B cell (primary cell): ENCODE measurements around the gene GET4. TPM values are rescaled to one million over a fixed set of nuclear protein-coding genes. Genes with fewer than 3 reads are reported as not detected.

ENCODE experiments used
- ATAC-seq: fragments of 200-7000 bp; cut with Tn5 transposase; one replicate; pipeline ENCODE4 v1.10.0; 2021; ENCODE audit warnings: low read depth, mild to moderate bottlenecking, moderate number of reproducible peaks, moderate library complexity
- CTCF ChIA-PET: fragments of 350-600 bp; sonication (Branson Sonifier 250); formaldehyde crosslinking; loops from one replicate; lab custom pipeline; 2021; ENCODE audit warnings: antibody characterized with exemption, inconsistent platforms; lab: Charles Lee
- POLR2A ChIA-PET: fragments of 350-600 bp; sonication (Branson Sonifier 250); formaldehyde crosslinking; loops from one replicate; lab custom pipeline; 2021; ENCODE audit warnings: antibody characterized with exemption; lab: Charles Lee
- DNase-seq: peaks from one replicate; pipeline ENCODE4 v3.0.0; 2013
- H2AFZ ChIP-seq: 2 replicates; pipeline ENCODE4 v1.6.1; 2012; ENCODE audit warnings: mild to moderate bottlenecking, low read depth, low read length; ENCODE audit not compliant: insufficient read depth, poor library complexity, severe bottlenecking
- H3K27ac ChIP-seq, 2 donors: 1 replicate in 1 of 2; 2 replicates in 1 of 2; pipeline ENCODE4 v1.5.1; 2012 to 2013; ENCODE audit warnings: low read length in 2 of 2, mild to moderate bottlenecking in 2 of 2, moderate library complexity in 1 of 2
- H3K27me3 ChIP-seq, 4 experiments: fragments of 200-600 bp in 1 of 4; sonication (generic) in 1 of 4; replicated peaks in 1 of 4; 1 replicate in 2 of 4; 2 replicates in 2 of 4; pipeline versions ENCODE4 v1.6.1 to v1.7.0; 2013 to 2016; ENCODE audit warnings: low read length in 3 of 4, mild to moderate bottlenecking in 2 of 4, mixed read lengths in 1 of 4, moderate library complexity in 1 of 4; ENCODE audit not compliant: insufficient read depth in 4 of 4, control insufficient read depth in 3 of 4; ENCODE audit errors: control extremely low read depth in 1 of 4
- H3K36me3 ChIP-seq, 2 experiments: replicated peaks in 1 of 2; 1 replicate in 1 of 2; 2 replicates in 1 of 2; pipeline versions ENCODE4 v1.6.1 to v1.7.1; 2013; ENCODE audit warnings: low read length in 1 of 2; ENCODE audit not compliant: insufficient read depth in 2 of 2, control insufficient read depth in 1 of 2; ENCODE audit errors: control extremely low read depth in 1 of 2, extremely low read depth in 1 of 2
- H3K4me1 ChIP-seq, 2 donors: fragments of 200-600 bp in 1 of 2; sonication (generic) in 1 of 2; 1 replicate in 1 of 2; 2 replicates in 1 of 2; pipeline versions ENCODE4 v1.5.1 to v1.6.1; 2013 to 2017; ENCODE audit warnings: low read length in 2 of 2; ENCODE audit not compliant: control insufficient read depth in 2 of 2, insufficient read depth in 2 of 2
- H3K4me2 ChIP-seq: replicated peaks from 2 replicates; pipeline ENCODE3; 2012; ENCODE audit warnings: mild to moderate bottlenecking, low read depth, low read length; ENCODE audit not compliant: poor library complexity, severe bottlenecking
- H3K4me3 ChIP-seq, 5 experiments: fragments of 200-600 bp in 1 of 5; sonication (generic) in 1 of 5; 1 replicate in 3 of 5; 2 replicates in 2 of 5; pipeline versions ENCODE4 v1.5.1 to v1.7.0; 2011 to 2016; ENCODE audit warnings: low read length in 4 of 5, mild to moderate bottlenecking in 4 of 5, low read depth in 2 of 5, control low read depth in 1 of 5, moderate library complexity in 1 of 5; ENCODE audit not compliant: insufficient read depth in 1 of 5; ENCODE audit errors: control extremely low read depth in 1 of 5, extremely low read depth in 1 of 5
- H3K79me2 ChIP-seq: fragments of 200-600 bp; sonication (generic); one replicate; pipeline ENCODE4 v1.6.0; 2016; ENCODE audit warnings: low read length; ENCODE audit not compliant: control insufficient read depth, insufficient read depth
- H3K9ac ChIP-seq: fragments of 200-600 bp; sonication (generic); 2 replicates; pipeline ENCODE4 v1.6.1; 2017; ENCODE audit warnings: mild to moderate bottlenecking, low read length, moderate library complexity
- H3K9me3 ChIP-seq, 3 donors: one replicate each; pipeline versions ENCODE4 v1.6.1 to v1.7.1; 2013; ENCODE audit warnings: low read length in 2 of 3; ENCODE audit not compliant: control insufficient read depth in 2 of 3, insufficient read depth in 1 of 3; ENCODE audit errors: control extremely low read depth in 1 of 3
- H4K20me1 ChIP-seq: 2 replicates; pipeline ENCODE4 v1.6.0; 2012; ENCODE audit warnings: mild to moderate bottlenecking, low read length; ENCODE audit not compliant: insufficient read depth, control insufficient read depth, poor library complexity, severe bottlenecking
- H3K27ac Mint-ChIP-seq: one replicate; pipeline ENCODE4 v1.8.0; 2021; ENCODE audit warnings: mixed read lengths
- H3K27me3 Mint-ChIP-seq: one replicate; pipeline ENCODE4 v1.8.0; 2021; ENCODE audit warnings: mixed read lengths
- H3K4me1 Mint-ChIP-seq: one replicate; pipeline ENCODE4 v1.8.0; 2021; ENCODE audit warnings: mixed read lengths
- H3K4me3 Mint-ChIP-seq: one replicate; pipeline ENCODE4 v1.8.0; 2021; ENCODE audit warnings: mixed read lengths
- H3K9me3 Mint-ChIP-seq: one replicate; pipeline ENCODE4 v1.8.0; 2022; ENCODE audit warnings: mixed read lengths; ENCODE audit not compliant: insufficient read depth
- CTCF ChIP-seq: fragments of 200-600 bp; IDR thresholded peaks from one replicate; pipeline ENCODE4 v1.8.0; 2022; ENCODE audit warnings: antibody characterized with exemption, mild to moderate bottlenecking
- EZH2 ChIP-seq: IDR thresholded peaks from 2 replicates; pipeline ENCODE4 v1.6.1; 2012; ENCODE audit warnings: borderline replicate concordance, low read depth, mild to moderate bottlenecking, moderate library complexity, low read length; ENCODE audit not compliant: insufficient read depth, poor library complexity, severe bottlenecking
- WGBS: methylation state at CpG from one replicate; pipeline ENCODE4 v1.1.5; 2013; ENCODE audit warnings: missing lambda C conversion rate; ENCODE audit not compliant: insufficient coverage; 5-methylcytosine and 5-hydroxymethylcytosine counted together
- intact Hi-C: fragments of 100-400 bp; cut with micrococcal nuclease; formaldehyde crosslinking; loops from one replicate; pipeline ENCODE4 v1.10.0; 2022
- polyA plus RNA-seq: library from polyadenylated mRNA; depleted of rRNA; stranded (reverse); fragments of >200 nt; gene quantifications from 2 replicates; pipeline ENCODE4 v1.2.3, GENCODE V29; 2012
- total RNA-seq, 2 donors: library from RNA; stranded (reverse); fragments of 120-200 nt in 1 of 2; gene quantifications; 1 replicate in 1 of 2; 2 replicates in 1 of 2; pipeline versions ENCODE4 v1.2.3 to v1.2.4, GENCODE V29; 2013 to 2022

The GET4 gene
- total and polyA plus RNA-seq, 2 donors (not counting 1 experiment from before 2014, with no cell fraction given): 53.5 to 65.5 TPM

GRCh38 chr7:931871-932650 lies 55.7 kb downstream of the GET4 start:
- H3K4me1 ChIP-seq: peaks cover 4 to 23% of the 10 kb centered on the region in 2 donors
- H2AFZ ChIP-seq: no peak overlapping the region
- peaks cover 6% of the 10 kb centered on the region for H3K27me3 Mint-ChIP-seq
- H4K20me1 ChIP-seq: no peaks in the 10 kb centered on the region
- no peak overlapping the region for H3K4me3 Mint-ChIP-seq
- 93% methylated on average over 20 of the region's 21 CpGs for WGBS
- no peak overlapping the region for H3K4me2 ChIP-seq
- ChIA-PET CTCF (no interaction called here), POLR2A (no interaction called here)
- no peak for TF ChIP-seq EZH2
- TF ChIP-seq CTCF: no peak
- no peak overlapping the region for H3K27ac Mint-ChIP-seq
- H3K4me1 Mint-ChIP-seq: peaks cover 26% of the 10 kb centered on the region
- H3K9me3 ChIP-seq: no peaks in the 10 kb centered on the region
- H3K4me3 ChIP-seq: no peak overlapping the region
- H3K36me3 ChIP-seq: no peaks in the 10 kb centered on the region
- H3K9me3 Mint-ChIP-seq: no peaks in the 10 kb centered on the region
- DNase-seq (no peak), ATAC-seq (no peak)
- H3K27me3 ChIP-seq: no peaks in the 10 kb centered on the region
- no peak overlapping the region for H3K9ac ChIP-seq
- H3K79me2 ChIP-seq: no peaks in the 10 kb centered on the region
- intact Hi-C loops: no loop called here
- no peak overlapping the region for H3K27ac ChIP-seq

- ATAC-seq: no peak
Measured at GRCh38 chr7:932651-932975, 56.3 kb downstream of the GET4 start.

More at GRCh38 chr7:932651-932975, 56.3 kb downstream of the GET4 start:
- Histone ChIP-seq H3K36me3 (no peaks in the 10 kb centered on the region), H3K9me3 (no peaks in the 10 kb centered on the region), H4K20me1 (no peaks in the 10 kb centered on the region), H3K4me2 (no peak overlapping the region), H3K4me1 (peaks cover 4 to 23% of the 10 kb centered on the region in 2 donors), H2AFZ (no peak overlapping the region), H3K79me2 (no peaks in the 10 kb centered on the region), H3K27ac (no peak overlapping the region), H3K27me3 (no peaks in the 10 kb centered on the region), H3K9ac (no peak overlapping the region), H3K4me3 (no peak overlapping the region)
- no peaks in the 10 kb centered on the region for H3K9me3 Mint-ChIP-seq
- TF ChIP-seq CTCF: no peak
- WGBS: 98% methylated on average over 11 of the region's 11 CpGs
- ChIA-PET CTCF (no interaction called here), POLR2A (no interaction called here)
- no peak overlapping the region for H3K4me3 Mint-ChIP-seq
- no peak for DNase-seq
- H3K27ac Mint-ChIP-seq: no peak overlapping the region
- H3K4me1 Mint-ChIP-seq: peaks cover 22% of the 10 kb centered on the region
- intact Hi-C loops: no loop called here
- peaks cover 6% of the 10 kb centered on the region for H3K27me3 Mint-ChIP-seq
